Activated T-cell treated with anti-CD3 and anti-CD28 coated beads, Interleukin-2, amount 50 U/mL, for 48 hours (primary cell): ENCODE results near the gene SEZ6L.

Source experiments
- DNase-seq, 2 experiments: peaks; one replicate each; pipeline ENCODE4 v3.0.0-alpha.2; 2020

The SEZ6L gene

GRCh38 chr22:26345496-26345895 lies 176.2 kb downstream of the SEZ6L start:
- DNase-seq = no peak

DNA sequence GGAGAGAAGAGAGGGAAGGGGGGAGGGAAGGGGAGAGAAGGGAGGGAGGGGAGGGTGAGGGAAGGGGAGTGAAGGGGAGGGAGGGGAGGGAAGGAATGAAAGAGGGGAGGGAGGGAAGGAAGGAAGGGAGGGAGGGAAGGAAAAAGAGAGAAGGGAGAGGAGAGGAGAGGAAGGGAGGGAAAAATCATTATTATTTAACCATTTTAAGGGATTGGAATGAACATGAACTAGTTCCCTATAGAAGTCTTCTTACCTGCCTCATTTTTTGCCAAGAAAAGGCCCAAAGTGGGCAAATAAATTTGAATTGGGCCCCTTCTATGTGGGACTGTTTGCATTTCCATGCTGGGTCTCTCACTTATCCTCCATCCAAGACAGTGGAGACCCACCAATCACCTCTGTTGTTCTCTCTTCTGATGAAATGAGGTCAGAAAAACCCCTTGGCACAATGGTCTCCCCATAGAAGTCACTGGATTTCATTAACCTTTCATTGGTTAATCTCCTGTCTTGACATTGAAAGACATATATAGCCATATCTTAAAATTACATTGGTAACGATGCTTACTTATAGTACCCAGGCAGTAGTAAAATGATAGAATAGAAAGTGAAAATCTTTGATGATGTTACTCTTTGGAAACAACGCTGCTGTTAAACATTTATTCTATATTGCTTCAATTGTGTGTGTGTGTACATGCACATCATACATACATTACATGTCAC lies 179.7 kb downstream of the SEZ6L start:
- no peak for DNase-seq

DNA sequence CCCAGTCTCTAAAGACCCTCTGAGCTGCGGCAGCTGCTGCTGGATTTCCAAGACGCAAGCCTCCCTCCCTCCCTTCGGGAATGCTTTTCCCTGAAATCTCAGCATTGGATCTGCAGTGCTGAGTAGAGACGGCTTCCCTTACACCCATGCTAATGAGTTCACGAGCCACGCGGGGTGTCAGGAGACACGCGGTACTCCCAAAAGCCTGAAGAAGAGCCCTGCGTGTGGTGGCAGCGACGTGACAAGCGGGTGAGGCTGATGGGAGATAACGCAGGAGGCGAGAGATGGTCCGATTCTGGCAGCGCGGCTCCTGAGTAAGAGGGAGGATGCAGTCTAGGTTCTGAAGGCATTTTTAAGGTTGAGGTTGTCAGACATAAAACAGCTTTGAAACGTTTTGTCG lies 185.4 kb downstream of the SEZ6L start:
- DNase-seq = no peak

GRCh38 chr22:26357281-26357680 lies 188.0 kb downstream of the SEZ6L start:
- no peak for DNase-seq

DNA sequence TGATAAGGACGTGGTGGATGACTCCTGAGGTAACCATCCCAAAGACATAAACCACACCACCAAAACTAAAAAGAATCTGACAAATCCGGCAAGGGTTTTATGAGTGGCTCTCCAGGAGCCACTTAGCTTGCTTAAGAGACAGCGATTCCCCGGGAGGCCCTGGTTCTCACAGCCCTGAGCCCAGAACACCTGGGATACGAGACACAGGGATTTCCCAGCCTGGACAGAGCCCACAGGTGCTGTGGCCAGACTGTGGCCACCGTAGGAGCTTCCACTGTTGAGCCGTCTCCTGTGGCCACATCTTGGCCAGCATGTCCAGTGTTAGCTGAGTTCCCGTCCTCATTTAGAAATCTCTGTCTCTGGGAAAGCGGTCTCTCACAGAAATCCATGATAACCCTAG lies 188.6 kb downstream of the SEZ6L start:
- no peak for DNase-seq

DNA sequence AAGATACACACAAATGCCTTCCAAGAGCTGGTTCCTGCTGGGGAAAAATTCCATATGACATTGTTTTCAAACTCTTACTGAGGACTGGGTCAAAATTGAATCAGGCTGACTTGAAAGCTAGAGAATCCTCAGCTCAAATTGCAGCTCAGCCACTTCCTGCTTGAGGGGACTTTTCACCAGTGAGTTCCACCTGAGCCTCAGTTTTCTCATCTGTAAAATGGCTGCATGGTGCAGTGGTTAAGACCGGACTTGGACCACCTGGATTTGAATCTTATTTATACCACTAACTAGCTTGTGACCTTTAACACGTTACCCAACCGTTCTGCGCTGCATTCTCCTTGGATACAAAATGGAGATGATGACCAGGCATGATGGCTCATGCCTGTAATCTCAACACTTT lies 189.9 kb downstream of the SEZ6L start:
- no peak for DNase-seq

GRCh38 chr22:26360169-26360885 lies 191.1 kb downstream of the SEZ6L start:
- peak; percentile 77 to 84 for DNase-seq

DNA sequence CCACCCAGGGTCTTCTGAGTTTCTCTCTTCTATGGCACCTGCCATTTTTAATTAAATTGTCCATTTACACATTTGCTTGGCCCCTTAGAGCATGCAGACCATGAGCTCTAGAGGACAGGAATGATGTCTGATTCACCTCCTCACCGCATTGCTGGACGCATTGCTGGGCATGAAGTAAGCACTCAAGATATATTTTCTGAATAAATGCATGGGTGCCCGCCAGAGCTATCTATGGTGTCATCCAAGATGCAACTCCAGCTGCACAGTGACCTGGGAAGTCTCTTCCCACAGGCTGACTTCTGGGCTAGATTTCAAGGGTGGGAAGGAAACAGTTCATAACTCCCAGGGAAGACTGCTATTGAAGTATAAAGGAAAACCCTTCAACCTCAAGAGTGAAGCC lies 193.2 kb downstream of the SEZ6L start:
- no peak for DNase-seq

DNA sequence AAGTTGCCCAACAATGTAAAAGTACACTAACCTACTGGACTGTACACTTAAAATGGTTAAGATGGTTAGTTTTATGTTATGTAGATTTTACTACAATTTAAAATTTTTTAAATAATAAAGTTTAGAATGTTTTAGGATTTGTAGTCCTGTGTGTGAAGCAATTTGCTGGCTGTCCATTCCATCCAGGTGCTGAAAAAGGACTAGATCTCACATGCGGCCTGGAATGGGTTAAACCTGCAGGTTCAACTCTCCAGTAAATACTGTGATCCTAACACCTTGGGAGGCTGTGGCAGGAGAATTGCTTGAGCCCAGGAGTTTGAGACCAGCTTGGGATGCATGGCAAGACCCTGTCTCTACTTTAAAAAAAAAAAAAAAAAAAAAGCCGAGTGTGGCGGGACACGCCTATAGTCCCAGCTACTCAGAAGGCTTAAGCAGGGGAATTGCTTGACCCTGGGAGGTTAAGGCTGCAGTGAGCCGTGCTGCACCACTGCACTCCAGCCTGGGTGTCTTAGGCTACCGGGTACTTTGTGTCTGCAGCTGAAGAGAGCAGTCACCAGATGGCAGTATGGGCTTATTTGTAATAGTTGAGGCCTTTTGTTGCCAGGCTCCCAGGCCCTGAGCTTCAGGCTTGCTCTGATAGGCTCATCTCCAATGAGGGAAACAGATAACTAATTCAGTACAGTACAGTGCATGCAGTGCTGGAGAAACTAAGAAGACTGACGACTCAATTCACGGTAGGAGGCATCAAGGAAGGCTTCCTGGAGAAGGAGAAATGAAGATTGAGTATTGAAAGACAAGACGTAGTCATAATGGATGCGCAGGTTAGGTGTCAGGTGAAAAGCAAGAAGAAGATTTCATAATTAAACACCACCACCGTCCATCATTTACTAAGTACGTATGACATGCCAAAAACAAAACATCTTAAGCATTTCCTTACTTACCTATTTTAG lies 195.1 kb downstream of the SEZ6L start:
- peak; percentile 52 to 60 for DNase-seq

DNA sequence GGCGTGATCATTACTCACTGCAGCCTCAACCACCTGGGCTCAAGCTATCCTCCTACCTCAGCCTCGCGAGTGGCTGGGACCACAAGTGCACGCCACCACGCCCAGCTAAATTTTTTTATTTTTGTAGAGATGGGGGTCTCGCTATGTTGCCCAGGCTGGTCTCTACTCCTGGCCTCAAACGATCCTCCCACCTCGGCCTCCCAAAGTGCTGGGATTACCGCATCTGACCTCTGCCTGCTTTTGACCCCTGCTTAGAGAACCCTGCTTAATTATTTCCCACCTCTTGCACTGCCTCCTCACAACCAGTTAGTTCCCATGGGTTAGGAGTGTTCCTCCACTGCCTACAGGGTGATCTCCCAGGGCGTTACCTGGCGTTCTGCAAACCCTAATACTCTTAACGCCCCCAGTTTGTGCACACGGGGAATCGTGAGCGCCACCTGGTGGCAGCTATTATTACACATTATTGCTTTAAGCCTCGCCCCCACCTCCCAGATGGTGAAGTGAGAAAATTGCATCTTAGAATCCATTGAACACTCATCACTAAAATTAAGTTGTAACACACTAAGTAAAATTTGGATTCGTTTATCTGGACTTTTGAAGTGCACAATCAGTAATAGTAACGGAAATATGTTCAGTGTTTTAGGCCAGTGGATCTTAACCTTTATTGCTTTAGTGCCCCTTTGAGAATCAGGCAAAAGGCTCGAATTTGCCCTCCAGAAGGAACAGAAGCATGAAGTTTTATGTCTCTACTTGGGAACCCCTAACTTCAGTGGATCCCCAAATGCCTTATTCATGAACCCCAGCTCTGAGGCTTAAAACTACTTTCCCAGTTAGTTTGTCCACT lies 198.4 kb downstream of the SEZ6L start:
- peak; percentile 72 to 75 for DNase-seq

DNA sequence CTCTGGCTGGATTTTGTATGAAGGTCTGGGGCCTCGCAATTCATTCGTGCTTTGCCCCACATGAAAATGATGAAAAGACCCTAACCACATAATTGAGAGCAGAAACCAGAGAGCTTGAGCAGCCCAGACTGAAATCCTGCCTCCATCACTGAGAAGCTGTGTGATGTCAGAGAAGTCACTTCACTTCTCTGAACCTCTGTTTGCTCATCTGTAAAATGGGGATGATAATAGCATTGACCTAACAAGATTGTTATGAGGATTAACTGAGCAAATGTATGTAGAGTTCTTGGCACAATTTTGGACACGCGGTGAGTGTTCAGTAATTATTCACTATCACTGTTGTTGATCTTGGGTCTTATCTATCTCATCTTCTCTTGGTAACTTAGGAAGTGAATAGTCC lies 203.6 kb downstream of the SEZ6L start:
- no peak for DNase-seq

- DNase-seq = no peak
Measured at GRCh38 chr22:26374391-26375026, 205.2 kb downstream of the SEZ6L start.

DNA sequence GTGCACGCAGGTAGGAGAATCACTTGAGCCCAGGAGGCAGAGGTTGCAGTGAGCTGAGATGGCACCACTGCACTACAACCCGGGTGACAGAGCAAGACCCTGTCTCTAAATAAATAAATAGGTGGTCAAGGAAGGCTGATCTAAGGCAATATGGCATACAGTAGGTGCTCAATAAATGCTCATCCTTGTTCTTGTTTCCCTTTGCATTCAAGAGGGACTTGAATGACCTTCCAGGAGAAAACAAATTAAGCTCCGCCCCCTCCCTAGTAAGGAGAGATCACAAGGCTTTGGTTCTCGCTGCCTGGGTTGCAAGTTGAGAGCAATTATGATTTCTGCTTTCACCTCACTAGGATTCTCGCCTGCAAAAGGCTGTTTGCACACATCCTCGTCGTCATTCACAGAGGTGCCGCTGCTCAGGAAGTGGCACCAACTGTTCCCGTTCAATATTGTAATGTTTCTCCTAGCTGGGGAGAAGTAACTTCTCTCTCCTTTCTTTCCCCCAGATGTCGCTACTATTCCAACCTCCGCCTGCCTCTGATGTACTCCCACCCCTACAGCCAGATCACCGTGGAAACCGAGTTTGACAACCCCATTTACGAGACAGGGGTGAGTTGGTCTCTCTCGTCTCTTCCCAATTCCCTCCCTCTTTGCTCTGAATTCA lies 208.0 kb downstream of the SEZ6L start:
- DNase-seq = no peak

DNA sequence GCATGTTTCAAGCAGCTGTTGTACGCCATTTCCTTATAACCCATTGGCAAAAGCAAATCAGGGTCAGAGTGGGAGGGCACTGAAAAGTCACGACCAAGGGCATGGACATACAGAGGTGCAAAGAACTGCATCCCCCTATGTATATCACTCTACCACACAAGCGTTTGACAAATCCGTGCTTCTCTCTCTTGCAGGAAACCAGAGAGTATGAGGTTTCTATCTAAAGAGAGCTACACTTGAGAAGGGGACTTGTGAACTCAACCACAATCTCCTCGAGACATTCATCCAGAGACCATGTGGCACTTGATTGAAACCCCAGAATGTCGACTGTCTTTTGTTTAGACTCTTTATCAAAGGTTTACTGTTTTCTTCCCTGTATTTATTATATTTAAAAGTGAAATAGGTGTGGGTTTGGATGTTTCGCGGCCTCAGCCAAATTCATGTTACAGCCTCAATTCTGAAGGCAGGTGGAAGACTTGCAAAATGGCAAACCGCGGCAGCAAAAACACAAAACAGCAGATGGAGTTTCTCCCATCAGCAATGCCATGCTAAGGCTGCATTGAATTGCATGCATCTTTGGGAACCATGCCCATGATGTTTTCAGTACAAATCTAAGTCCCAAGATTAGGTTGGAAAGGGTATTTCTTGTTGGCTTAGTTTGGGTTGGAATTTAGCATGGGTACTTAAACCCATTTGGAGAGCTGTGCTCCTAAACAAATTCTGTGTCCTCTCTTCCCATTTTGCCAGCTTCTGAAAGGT lies 211.0 kb downstream of the SEZ6L start:
- DNase-seq = no peak

DNA sequence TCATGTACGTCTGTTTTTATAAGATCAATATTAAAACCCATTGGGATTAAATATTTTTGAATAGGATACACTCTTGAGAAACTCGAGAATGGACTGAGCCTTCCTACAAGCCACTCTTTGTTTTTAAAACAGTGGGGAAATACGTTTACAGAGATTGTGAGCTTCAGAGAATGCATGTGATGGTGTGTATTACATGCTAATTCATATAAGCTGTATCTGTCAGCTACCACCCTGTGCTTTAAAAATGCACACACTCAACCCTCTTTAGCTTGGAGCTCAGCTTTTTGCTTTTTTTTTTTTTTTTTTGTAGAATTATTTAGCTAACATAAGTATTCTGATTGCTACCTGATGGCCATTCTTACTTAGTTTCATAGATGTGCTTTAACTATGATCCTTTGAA lies 213.5 kb downstream of the SEZ6L start:
- DNase-seq = no peak

- no peak for DNase-seq
Measured at GRCh38 chr22:26383968-26384556, 214.8 kb downstream of the SEZ6L start.

GRCh38 chr22:26385164-26385563 lies 215.9 kb downstream of the SEZ6L start:
- DNase-seq = no peak

- no peak for DNase-seq
Measured at GRCh38 chr22:26389125-26389524, 219.9 kb downstream of the SEZ6L start.

DNA sequence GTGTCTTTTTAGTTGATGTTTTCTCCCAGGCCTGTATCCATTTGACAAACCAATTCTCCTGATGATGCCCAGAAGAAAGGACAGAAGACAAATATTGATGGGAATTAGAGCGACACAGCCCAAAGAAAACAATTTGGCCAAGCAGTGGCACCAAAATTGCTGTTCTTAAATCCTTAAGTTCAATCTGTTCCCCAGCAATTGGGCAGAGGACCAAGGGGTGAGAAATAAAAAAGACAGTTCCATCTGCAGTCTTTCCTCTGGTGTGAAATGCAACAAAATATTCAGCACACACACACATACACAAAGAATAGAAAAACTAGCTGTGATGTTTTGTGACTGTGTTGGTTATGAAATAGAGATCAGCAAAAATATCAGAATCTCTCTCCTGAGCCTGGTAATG lies 221.8 kb downstream of the SEZ6L start:
- no peak for DNase-seq

DNA sequence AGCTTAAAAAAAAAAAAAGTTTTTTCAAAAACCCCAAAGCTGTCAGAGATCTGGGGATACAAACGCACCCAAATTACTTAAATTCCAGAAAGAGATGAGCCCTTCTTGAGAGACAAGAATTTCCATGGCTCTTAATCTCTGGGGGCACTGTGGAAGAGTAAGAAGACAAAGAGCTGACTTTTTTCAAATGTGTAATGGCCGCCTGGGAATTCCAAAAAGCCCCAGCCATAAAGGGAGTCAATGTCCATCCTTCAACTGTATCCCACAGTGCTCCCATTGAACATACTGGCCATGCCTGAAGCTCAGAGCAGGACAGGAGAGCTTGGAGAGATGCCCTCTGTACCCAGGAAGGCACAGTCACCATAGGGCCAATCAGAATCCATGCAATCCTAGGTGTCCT lies 222.4 kb downstream of the SEZ6L start:
- no peak for DNase-seq
